GM18499 (cell line): Measurements from ENCODE around the gene GRIK2.

Source experiments
- ATAC-seq: cut with Tn5 transposase; IDR thresholded peaks from one replicate; pipeline ENCODE4 v1.9.1; 2021; ENCODE audit warnings: moderate number of reproducible peaks; ENCODE audit not compliant: insufficient read depth, unreplicated experiment

GRIK2 gene

GRCh38 chr6:101399616-101400162, 6.2 kb downstream of the GRIK2 start:
- no peak for ATAC-seq

GRCh38 chr6:101400326-101401135, 7.0 kb downstream of the GRIK2 start:
- no peak for ATAC-seq

- ATAC-seq: no peak
Measured at GRCh38 chr6:101401171-101401570, 7.7 kb downstream of the GRIK2 start.

GRCh38 chr6:101401792-101402621, 8.5 kb downstream of the GRIK2 start:
- no peak for ATAC-seq

GRCh38 chr6:101402622-101403031, 9.1 kb downstream of the GRIK2 start:
- no peak for ATAC-seq

- no peak for ATAC-seq
Measured at GRCh38 chr6:101403216-101403945, 9.9 kb downstream of the GRIK2 start.

- ATAC-seq: no peak
Measured at GRCh38 chr6:101404775-101405174, 11.3 kb downstream of the GRIK2 start.

- no peak for ATAC-seq
Measured at GRCh38 chr6:101413773-101414172, 20.3 kb downstream of the GRIK2 start.

- no peak for ATAC-seq
Measured at GRCh38 chr6:101417900-101418299, 24.4 kb downstream of the GRIK2 start.

- no peak for ATAC-seq
Measured at GRCh38 chr6:101422251-101422650, 28.7 kb downstream of the GRIK2 start.

GRCh38 chr6:101422811-101423210, 29.3 kb downstream of the GRIK2 start:
- ATAC-seq: no peak

GRCh38 chr6:101429270-101429669, 35.8 kb downstream of the GRIK2 start:
- no peak for ATAC-seq

GRCh38 chr6:101429845-101430244, 36.3 kb downstream of the GRIK2 start:
- ATAC-seq: no peak

- ATAC-seq: no peak
Measured at GRCh38 chr6:101433141-101433540, 39.6 kb downstream of the GRIK2 start.

- ATAC-seq: no peak
Measured at GRCh38 chr6:101434601-101435000, 41.1 kb downstream of the GRIK2 start.

GRCh38 chr6:101435038-101435437, 41.5 kb downstream of the GRIK2 start:
- no peak for ATAC-seq

- no peak for ATAC-seq
Measured at GRCh38 chr6:101439790-101440189, 46.3 kb downstream of the GRIK2 start.

- ATAC-seq: no peak
Measured at GRCh38 chr6:101443315-101443714, 49.8 kb downstream of the GRIK2 start.

GRCh38 chr6:101444717-101445116, 51.2 kb downstream of the GRIK2 start:
- ATAC-seq: no peak

GRCh38 chr6:101445527-101445926, 52.0 kb downstream of the GRIK2 start:
- no peak for ATAC-seq

- no peak for ATAC-seq
Measured at GRCh38 chr6:101450901-101451300, 57.4 kb downstream of the GRIK2 start.
